SK-N-MC (cell line): Measurements from ENCODE around the gene GSTM2.

Source experiments
- EZH2 ChIP-seq: fragments of 200-600 bp; sonication (generic); IDR thresholded peaks from one replicate; pipeline ENCODE4 v1.6.1; 2017; ENCODE audit warnings: antibody characterized with exemption
- POLR2AphosphoS5 ChIP-seq: IDR thresholded peaks from 2 replicates; pipeline ENCODE4 v1.6.1; 2012; ENCODE audit warnings: mild to moderate bottlenecking, low read depth, low read length, borderline replicate concordance

DNA sequence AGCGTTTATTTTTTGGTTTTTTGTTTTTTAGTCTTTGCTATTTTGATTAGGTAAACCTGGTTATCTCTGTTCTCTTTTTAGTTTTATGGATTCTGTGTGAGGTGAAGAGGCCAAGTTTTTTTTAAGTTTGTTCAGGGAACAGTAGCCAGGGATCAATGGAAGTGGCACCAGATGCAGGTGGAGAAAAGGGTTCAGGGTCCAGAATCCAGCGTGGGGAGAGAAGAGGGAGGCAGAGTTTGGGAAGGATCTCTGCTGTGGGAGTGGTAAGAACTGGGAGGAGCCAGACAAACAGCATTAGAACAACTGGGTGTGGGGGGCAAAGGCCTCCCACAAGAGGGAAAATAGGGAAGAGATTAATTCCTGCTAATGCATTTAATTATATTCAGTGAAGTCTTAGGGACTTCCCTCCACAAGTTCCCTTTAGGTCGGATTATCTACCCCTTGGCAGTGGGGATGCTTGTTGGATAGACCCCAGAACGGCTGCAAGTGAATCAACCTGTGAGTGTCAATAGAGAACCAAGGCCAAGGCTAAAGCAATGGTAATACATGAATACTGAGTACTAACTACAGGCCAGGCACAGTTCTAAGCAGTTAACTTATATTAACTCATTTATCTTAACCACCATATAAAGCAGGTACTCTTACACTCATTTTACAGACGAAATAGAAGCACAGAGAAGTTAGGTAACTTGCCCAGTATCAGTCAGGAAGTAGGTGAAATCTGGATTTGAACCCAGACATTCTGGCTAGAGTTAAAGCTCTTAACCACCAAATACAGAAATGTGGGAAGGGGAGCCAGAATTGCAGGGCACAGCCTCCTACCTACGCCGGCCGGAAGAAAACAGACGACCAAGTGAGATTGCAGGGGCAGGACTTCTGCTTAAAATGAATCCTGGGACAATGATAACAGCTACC, 48.9 kb upstream of the GSTM2 start:
- no peak for TF ChIP-seq EZH2
- TF ChIP-seq POLR2AphosphoS5, result no peak
